ENCODE results near the gene MT1E.

GRCh38 chr16:56634715-56635440, 9.3 kb downstream of the MT1E start:
- TF ChIP-seq POLR2A (IDR thresholded peaks at IDR 0.05) = no peak
- no peak for TF ChIP-seq CTCF (IDR thresholded peaks at IDR 0.05)
